ENCODE measurements around the gene SETDB2.

DNA sequence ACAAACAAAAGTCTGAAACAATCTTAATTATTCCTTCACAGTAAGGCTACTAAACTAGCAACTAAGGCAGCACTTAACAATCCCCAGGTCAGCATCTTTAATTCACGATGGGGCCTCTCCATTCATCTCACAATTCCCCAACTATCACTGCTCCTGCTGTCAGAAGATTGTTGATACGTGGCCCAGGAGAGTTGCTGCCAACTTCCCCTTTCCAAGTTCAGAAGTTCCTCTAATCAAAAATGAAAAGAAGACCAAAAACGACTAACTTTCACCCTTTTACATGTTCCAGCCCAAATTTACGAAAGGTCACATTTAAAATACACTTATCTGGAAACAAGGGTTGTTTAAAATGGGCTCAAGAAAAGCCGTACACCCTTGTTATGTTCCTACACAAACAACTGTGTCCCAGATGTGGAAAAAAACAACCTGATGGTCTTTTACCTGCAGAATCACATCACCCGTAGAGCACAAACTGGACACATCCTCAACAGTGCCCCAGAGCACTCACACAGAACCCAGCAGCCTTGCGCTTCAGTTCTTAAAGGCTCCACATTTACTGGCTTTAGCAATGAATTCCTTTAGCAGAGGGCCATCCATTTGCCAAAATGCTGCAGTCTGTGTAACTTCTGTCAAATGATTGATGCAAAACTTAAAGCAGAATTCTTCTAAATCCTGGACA is 89.7 kb downstream of the SETDB2 start:
- TF ChIP-seq POLR2AphosphoS5 (IDR thresholded peaks at IDR 0.05; ENCODE audit: borderline replicate concordance, low read depth, low read length), result no peak
- no peak for TF ChIP-seq EZH2 (IDR thresholded peaks at IDR 0.05)
